MM.1S (cell line): ENCODE results near the gene JAGN1.

ENCODE experiments used
- CTCF ChIP-seq: fragments of 300-600 bp; sonication (generic); IDR thresholded peaks from 2 replicates; pipeline ENCODE4 v1.5.1; 2016; ENCODE audit warnings: antibody characterized with exemption, low read length, mixed read lengths
- EZH2phosphoT487 ChIP-seq: fragments of 300-600 bp; sonication (generic); IDR thresholded peaks from 2 replicates; pipeline ENCODE4 v1.6.1; 2018; ENCODE audit warnings: antibody characterized with exemption, low read length

- TF ChIP-seq CTCF (no peak), EZH2phosphoT487 (no peak)
Observed at GRCh38 chr3:9915254-9916141, 25.1 kb downstream of the JAGN1 start.
